Measurements from ENCODE around the gene SNX5.

DNA sequence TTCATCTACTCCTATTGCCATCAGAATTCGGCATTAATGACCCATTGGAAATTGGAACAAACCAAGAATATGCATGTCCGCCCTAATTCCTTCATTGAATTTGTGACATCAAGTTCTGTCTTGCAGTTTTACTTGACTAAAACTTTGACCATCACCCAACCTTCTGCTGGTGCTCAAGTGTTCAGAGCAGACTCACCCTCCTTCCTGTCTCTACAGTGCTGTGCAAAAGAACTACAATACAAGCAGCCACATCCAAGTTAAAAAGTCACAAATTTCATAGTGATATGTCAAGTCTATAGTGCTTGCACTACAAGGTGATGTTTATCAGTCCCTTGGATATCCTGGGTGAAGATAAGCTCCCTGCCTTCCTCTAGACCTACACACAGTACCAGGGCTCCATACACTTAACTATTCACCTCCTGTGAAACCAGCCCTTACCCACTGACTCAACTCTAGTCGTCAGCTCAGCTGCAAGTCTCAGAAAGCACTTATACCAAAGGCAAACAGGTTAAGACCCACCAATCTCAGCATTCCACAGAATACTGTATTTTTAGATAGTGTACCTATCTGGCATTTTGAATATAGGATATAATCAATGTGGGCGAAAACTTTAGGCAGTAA is 23.6 kb downstream of the SNX5 start:
- TF ChIP-seq CTCF (IDR thresholded peaks at IDR 0.05) (no peak), POLR2A (IDR thresholded peaks at IDR 0.05) (no peak)

All from Peyer's patch (tissue), 4 donors.